Upper lobe of left lung (tissue), 4 donors: ENCODE results near the gene NR2C2.

ENCODE experiments used
- CTCF ChIP-seq, 6 experiments: fragments of 450-650 bp in 4 of 6; fragments of 200-600 bp in 2 of 6; sonication (generic) in 2 of 6; IDR thresholded peaks; one replicate each; pipeline ENCODE4 v1.5.1; 2016 to 2019; ENCODE audit warnings: antibody characterized with exemption in 6 of 6
- EP300 ChIP-seq, 4 donors: sonication (generic); formaldehyde crosslinking; IDR thresholded peaks; one replicate each; pipeline ENCODE4 v1.5.1; 2017; ENCODE audit warnings: antibody characterized with exemption in 4 of 4, control low read depth in 2 of 4
- POLR2A ChIP-seq, 4 donors: fragments of 450-650 bp; IDR thresholded peaks; one replicate each; pipeline ENCODE4 v1.5.1; 2016 to 2017; ENCODE audit warnings: antibody characterized with exemption in 4 of 4, mild to moderate bottlenecking in 2 of 4
- POLR2AphosphoS5 ChIP-seq, 2 donors: sonication (generic); formaldehyde crosslinking; IDR thresholded peaks; one replicate each; pipeline ENCODE4 v1.5.1; 2017; ENCODE audit warnings: antibody characterized with exemption in 2 of 2

- TF ChIP-seq CTCF (IDR thresholded peaks at IDR 0.05): no peak
- no peak for TF ChIP-seq POLR2A (IDR thresholded peaks at IDR 0.05)
- TF ChIP-seq EP300 (IDR thresholded peaks at IDR 0.05): no peak
- no peak for TF ChIP-seq POLR2AphosphoS5 (IDR thresholded peaks at IDR 0.05)
Observed at GRCh38 chr3:14899993-14900618, 47.3 kb upstream of the NR2C2 start.
